DOHH2 (cell line): ENCODE data around the gene DUOX1.

Source experiments
- EZH2phosphoT487 ChIP-seq: fragments of 200-600 bp; sonication (generic); IDR thresholded peaks from 2 replicates; pipeline ENCODE4 v1.6.1; 2017; ENCODE audit warnings: borderline replicate concordance, mild to moderate bottlenecking, antibody characterized with exemption, low read length, moderate library complexity, mixed read lengths
- TF ChIP-seq, protein P1 (sequence below): fragments of 200-600 bp; sonication (generic); IDR thresholded peaks from one replicate; pipeline ENCODE4 v1.5.1; 2014; ENCODE audit warnings: antibody characterized with exemption, mild to moderate bottlenecking, low read depth, low read length; ENCODE audit not compliant: poor library complexity, severe bottlenecking

DNA sequence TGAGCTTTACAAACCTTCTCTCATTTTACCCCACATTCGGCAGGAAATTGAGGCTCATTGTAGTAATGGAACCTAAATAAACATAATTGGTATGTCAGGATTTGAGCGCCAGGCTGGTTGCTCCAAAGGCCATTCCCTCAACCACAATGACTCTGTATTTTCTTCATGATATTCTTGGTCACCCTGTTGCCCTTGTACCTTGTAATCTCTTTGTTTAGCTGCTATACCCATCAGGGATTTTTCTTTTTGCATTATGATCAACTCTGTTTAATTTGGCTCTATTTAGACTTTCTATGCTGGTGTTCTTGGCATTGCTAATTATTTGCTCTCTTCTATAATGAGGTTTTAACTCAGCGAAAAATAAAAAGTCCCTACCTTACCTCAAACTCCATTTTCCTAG lies 45.6 kb upstream of the DUOX1 start:
- TF ChIP-seq, protein P1, sequence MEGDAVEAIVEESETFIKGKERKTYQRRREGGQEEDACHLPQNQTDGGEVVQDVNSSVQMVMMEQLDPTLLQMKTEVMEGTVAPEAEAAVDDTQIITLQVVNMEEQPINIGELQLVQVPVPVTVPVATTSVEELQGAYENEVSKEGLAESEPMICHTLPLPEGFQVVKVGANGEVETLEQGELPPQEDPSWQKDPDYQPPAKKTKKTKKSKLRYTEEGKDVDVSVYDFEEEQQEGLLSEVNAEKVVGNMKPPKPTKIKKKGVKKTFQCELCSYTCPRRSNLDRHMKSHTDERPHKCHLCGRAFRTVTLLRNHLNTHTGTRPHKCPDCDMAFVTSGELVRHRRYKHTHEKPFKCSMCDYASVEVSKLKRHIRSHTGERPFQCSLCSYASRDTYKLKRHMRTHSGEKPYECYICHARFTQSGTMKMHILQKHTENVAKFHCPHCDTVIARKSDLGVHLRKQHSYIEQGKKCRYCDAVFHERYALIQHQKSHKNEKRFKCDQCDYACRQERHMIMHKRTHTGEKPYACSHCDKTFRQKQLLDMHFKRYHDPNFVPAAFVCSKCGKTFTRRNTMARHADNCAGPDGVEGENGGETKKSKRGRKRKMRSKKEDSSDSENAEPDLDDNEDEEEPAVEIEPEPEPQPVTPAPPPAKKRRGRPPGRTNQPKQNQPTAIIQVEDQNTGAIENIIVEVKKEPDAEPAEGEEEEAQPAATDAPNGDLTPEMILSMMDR, result no peak
- no peak for TF ChIP-seq EZH2phosphoT487
